Hepatocyte (in vitro differentiated cells): ENCODE results near the gene EMX1. TPM values are rescaled to one million over a fixed set of nuclear protein-coding genes. Genes with fewer than 3 reads are reported as not detected.
A peak's percentile ranks its signal among the peaks of the same experiment; 100 is the strongest.

Experiments
- DNase-seq: peaks from one replicate; pipeline ENCODE4 v3.0.0-alpha.2; 2016; ENCODE audit warnings: low spot score
- H2AFZ ChIP-seq: fragments of 200-600 bp; sonication (generic); 2 replicates; pipeline ENCODE4 v1.6.0; 2016; ENCODE audit warnings: antibody characterized with exemption, mild to moderate bottlenecking
- H3K27ac ChIP-seq: fragments of 200-600 bp; sonication (generic); 2 replicates; pipeline ENCODE4 v1.5.1; 2016; ENCODE audit warnings: mild to moderate bottlenecking
- H3K27me3 ChIP-seq: fragments of 200-600 bp; sonication (generic); 2 replicates; pipeline ENCODE4 v1.6.1; 2016
- H3K36me3 ChIP-seq: fragments of 200-600 bp; sonication (generic); replicated peaks from 2 replicates; pipeline ENCODE4 v1.5.1; 2016; ENCODE audit warnings: low read depth; ENCODE audit not compliant: insufficient read depth
- H3K4me1 ChIP-seq: fragments of 200-600 bp; sonication (generic); 2 replicates; pipeline ENCODE4 v1.5.1; 2016; ENCODE audit warnings: mild to moderate bottlenecking, moderate library complexity; ENCODE audit not compliant: insufficient read depth
- H3K4me2 ChIP-seq: fragments of 200-600 bp; sonication (generic); 2 replicates; pipeline ENCODE4 v1.6.0; 2016
- H3K4me3 ChIP-seq: fragments of 200-600 bp; sonication (generic); 2 replicates; pipeline ENCODE4 v1.5.1; 2016; ENCODE audit warnings: mild to moderate bottlenecking
- H3K79me2 ChIP-seq: fragments of 200-600 bp; sonication (generic); 2 replicates; pipeline ENCODE4 v1.6.0; 2017; ENCODE audit warnings: mild to moderate bottlenecking
- H3K9me2 ChIP-seq: fragments of 200-600 bp; sonication (generic); replicated peaks from 2 replicates; pipeline ENCODE4 v1.6.0; 2017; ENCODE audit warnings: mild to moderate bottlenecking; ENCODE audit not compliant: insufficient read depth
- H3K9me3 ChIP-seq: fragments of 200-600 bp; sonication (generic); 2 replicates; pipeline ENCODE4 v1.5.1; 2016; ENCODE audit warnings: low read depth, mild to moderate bottlenecking
- H4K20me1 ChIP-seq: fragments of 200-600 bp; sonication (generic); 2 replicates; pipeline ENCODE4 v1.6.0; 2016; ENCODE audit warnings: mild to moderate bottlenecking; ENCODE audit not compliant: insufficient read depth, poor library complexity, severe bottlenecking
- CTCF ChIP-seq: fragments of 200-600 bp; sonication (generic); IDR thresholded peaks from 2 replicates; pipeline ENCODE4 v1.5.1; 2016; ENCODE audit warnings: antibody characterized with exemption, mild to moderate bottlenecking; ENCODE audit not compliant: poor library complexity
- EZH2 ChIP-seq: fragments of 200-600 bp; sonication (generic); IDR thresholded peaks from 2 replicates; pipeline ENCODE4 v1.6.1; 2016; ENCODE audit warnings: antibody characterized with exemption, mild to moderate bottlenecking, borderline replicate concordance
- EZH2phosphoT487 ChIP-seq: fragments of 200-600 bp; sonication (generic); IDR thresholded peaks from one replicate; pipeline ENCODE4 v1.6.1; 2018; ENCODE audit warnings: antibody characterized with exemption, mild to moderate bottlenecking, low read depth, moderate library complexity; ENCODE audit not compliant: unreplicated experiment, severe bottlenecking
- WGBS: methylation state at CpG from one replicate; pipeline ENCODE4 v1.1.6; 2016; ENCODE audit warnings: low lambda C conversion rate; ENCODE audit errors: missing lambda C conversion rate; 5-methylcytosine and 5-hydroxymethylcytosine counted together
- polyA plus RNA-seq: library from polyadenylated mRNA; unstranded; fragments of >200 nt; fragmentation: Nextera tagmentation; extraction: Ambion mirVana; gene quantifications from 2 replicates; pipeline ENCODE4 v1.2.1, GENCODE V29; 2016
- total RNA-seq: library from RNA; depleted of rRNA; stranded (reverse); fragments of >200 nt; gene quantifications from 2 replicates; pipeline ENCODE4 v1.2.3, GENCODE V29; 2014

The EMX1 gene
- total and polyA plus RNA-seq, 2 experiments from 2014 or later = 0.34 to 1.2 TPM

- Histone ChIP-seq H3K36me3 (no peaks in the 10 kb centered on the region), H4K20me1 (no peaks in the 10 kb centered on the region), H3K27me3 (peaks cover 31% of the 10 kb centered on the region), H2AFZ (no peak overlapping the region), H3K27ac (no peak overlapping the region), H3K9me3 (no peaks in the 10 kb centered on the region), H3K4me3 (no peak overlapping the region), H3K4me2 (no peak overlapping the region), H3K9me2 (no peaks in the 10 kb centered on the region), H3K4me1 (no peaks in the 10 kb centered on the region), H3K79me2 (no peaks in the 10 kb centered on the region)
- TF ChIP-seq EZH2 = no peak
- TF ChIP-seq EZH2phosphoT487 = no peak
- TF ChIP-seq CTCF = no peak
- DNase-seq = no peak
- WGBS = 92% methylated on average over 5 of the region's 5 CpGs
Observed at GRCh38 chr2:72933207-72933606, 15.9 kb downstream of the EMX1 start.

GRCh38 chr2:72933646-72934151, 16.4 kb downstream of the EMX1 start:
- Histone ChIP-seq H3K9me2 (no peaks in the 10 kb centered on the region), H3K27me3 (peaks cover 26% of the 10 kb centered on the region), H2AFZ (no peak overlapping the region), H3K9me3 (no peaks in the 10 kb centered on the region), H3K4me1 (no peaks in the 10 kb centered on the region), H3K27ac (no peak overlapping the region), H4K20me1 (no peaks in the 10 kb centered on the region), H3K36me3 (no peaks in the 10 kb centered on the region), H3K79me2 (no peaks in the 10 kb centered on the region), H3K4me3 (no peak overlapping the region), H3K4me2 (no peak overlapping the region)
- TF ChIP-seq EZH2phosphoT487 (no peak), EZH2 (no peak), CTCF (no peak)
- 89% methylated on average over 12 of the region's 12 CpGs for whole genome bisulfite sequencing
- no peak for DNase-seq

GRCh38 chr2:72934683-72935610, 17.6 kb downstream of the EMX1 start:
- peak; percentile 17 for TF ChIP-seq CTCF
- no peak for TF ChIP-seq EZH2
- TF ChIP-seq EZH2phosphoT487 = no peak
- no peaks in the 10 kb centered on the region for H3K79me2 ChIP-seq
- no peak overlapping the region for H3K4me2 ChIP-seq
- H2AFZ ChIP-seq = no peak overlapping the region
- DNase-seq = no peak
- H3K9me2 ChIP-seq = no peaks in the 10 kb centered on the region
- 75% methylated on average over 14 of the region's 14 CpGs for WGBS
- no peaks in the 10 kb centered on the region for H4K20me1 ChIP-seq
- H3K36me3 ChIP-seq = no peaks in the 10 kb centered on the region
- no peak overlapping the region for H3K27ac ChIP-seq
- H3K27me3 ChIP-seq = peaks cover 14% of the 10 kb centered on the region
- H3K4me3 ChIP-seq = no peak overlapping the region
- no peaks in the 10 kb centered on the region for H3K9me3 ChIP-seq
- no peaks in the 10 kb centered on the region for H3K4me1 ChIP-seq
